AG04450 (cell line): ENCODE data around the gene OPA1. TPM values are rescaled to one million over a fixed set of nuclear protein-coding genes. Genes with fewer than 3 reads are reported as not detected.

ENCODE experiments used
- CTCF ChIA-PET: fragments of 300-600, 350-600 bp; formaldehyde crosslinking; extraction: SDS; loops from one replicate; lab custom pipeline; 2022; ENCODE audit warnings: antibody characterized with exemption, inconsistent platforms; lab: Charles Lee
- POLR2A ChIA-PET: fragments of 350-600 bp; formaldehyde crosslinking; extraction: SDS; loops from one replicate; lab custom pipeline; 2021; ENCODE audit warnings: antibody characterized with exemption, inconsistent platforms; lab: Yijun Ruan, JAX
- DNase-seq: peaks from one replicate; pipeline ENCODE4 v3.0.0-alpha.2; 2011; ENCODE audit warnings: low read depth, low spot score
- H3K27ac ChIP-seq: one replicate; pipeline ENCODE4 v1.5.1; 2012; ENCODE audit warnings: low read depth, low read length, control low read depth
- H3K27me3 ChIP-seq: one replicate; pipeline ENCODE4 v1.6.0; 2012; ENCODE audit warnings: low read length; ENCODE audit not compliant: control insufficient read depth, insufficient read depth
- H3K4me3 ChIP-seq: 2 replicates; pipeline ENCODE4 v1.5.1; 2011; ENCODE audit warnings: mild to moderate bottlenecking, low read depth, low read length, control low read depth
- H3K9me3 ChIP-seq: 2 replicates; pipeline ENCODE4 v1.5.1; 2012; ENCODE audit warnings: low read length; ENCODE audit not compliant: control insufficient read depth, insufficient read depth
- polyA plus RNA-seq: library from polyadenylated mRNA; depleted of rRNA; stranded (reverse); fragments of >200 nt; gene quantifications from 2 replicates; pipeline ENCODE4 v1.2.3, GENCODE V29; 2011
- TF ChIP-seq, protein P1 (sequence below): IDR thresholded peaks from 2 replicates; pipeline ENCODE4 v1.5.1; 2011; ENCODE audit warnings: low read depth, low read length, control low read depth, inconsistent platforms

OPA1 gene
- polyA plus RNA-seq, 1 experiment, result 52.1 TPM

DNA sequence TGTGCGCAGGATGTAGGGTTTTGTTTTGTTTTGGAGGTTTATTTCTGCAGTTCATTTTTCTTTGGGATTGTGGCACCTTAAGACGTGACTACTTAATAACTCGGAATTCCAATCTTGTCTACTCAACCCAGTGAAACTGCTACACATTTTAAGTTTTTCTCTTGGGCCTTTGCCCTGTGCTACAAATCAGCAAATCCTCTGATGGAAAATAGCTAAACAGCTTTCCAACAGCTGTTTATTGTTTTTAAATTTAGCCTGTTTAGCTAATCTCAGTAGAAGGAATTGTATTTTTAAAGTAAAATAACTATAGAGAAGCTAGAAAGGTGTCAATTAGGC is 48.4 kb downstream of the OPA1 start:
- TF ChIP-seq, protein P1, sequence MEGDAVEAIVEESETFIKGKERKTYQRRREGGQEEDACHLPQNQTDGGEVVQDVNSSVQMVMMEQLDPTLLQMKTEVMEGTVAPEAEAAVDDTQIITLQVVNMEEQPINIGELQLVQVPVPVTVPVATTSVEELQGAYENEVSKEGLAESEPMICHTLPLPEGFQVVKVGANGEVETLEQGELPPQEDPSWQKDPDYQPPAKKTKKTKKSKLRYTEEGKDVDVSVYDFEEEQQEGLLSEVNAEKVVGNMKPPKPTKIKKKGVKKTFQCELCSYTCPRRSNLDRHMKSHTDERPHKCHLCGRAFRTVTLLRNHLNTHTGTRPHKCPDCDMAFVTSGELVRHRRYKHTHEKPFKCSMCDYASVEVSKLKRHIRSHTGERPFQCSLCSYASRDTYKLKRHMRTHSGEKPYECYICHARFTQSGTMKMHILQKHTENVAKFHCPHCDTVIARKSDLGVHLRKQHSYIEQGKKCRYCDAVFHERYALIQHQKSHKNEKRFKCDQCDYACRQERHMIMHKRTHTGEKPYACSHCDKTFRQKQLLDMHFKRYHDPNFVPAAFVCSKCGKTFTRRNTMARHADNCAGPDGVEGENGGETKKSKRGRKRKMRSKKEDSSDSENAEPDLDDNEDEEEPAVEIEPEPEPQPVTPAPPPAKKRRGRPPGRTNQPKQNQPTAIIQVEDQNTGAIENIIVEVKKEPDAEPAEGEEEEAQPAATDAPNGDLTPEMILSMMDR, result no peak
- ChIA-PET CTCF (interaction anchor here (0.6 to 1.3 kb wide), 3 partner anchors 24 to 674 kb away, joined by 4 to 15 read pairs (median 7); no protein-coding TSS in a partner anchor), POLR2A (no interaction called here)
- Histone ChIP-seq H3K4me3 (no peak overlapping the region), H3K27me3 (no peaks in the 10 kb centered on the region), H3K27ac (no peak overlapping the region), H3K9me3 (no peaks in the 10 kb centered on the region)
- no peak for DNase-seq

DNA sequence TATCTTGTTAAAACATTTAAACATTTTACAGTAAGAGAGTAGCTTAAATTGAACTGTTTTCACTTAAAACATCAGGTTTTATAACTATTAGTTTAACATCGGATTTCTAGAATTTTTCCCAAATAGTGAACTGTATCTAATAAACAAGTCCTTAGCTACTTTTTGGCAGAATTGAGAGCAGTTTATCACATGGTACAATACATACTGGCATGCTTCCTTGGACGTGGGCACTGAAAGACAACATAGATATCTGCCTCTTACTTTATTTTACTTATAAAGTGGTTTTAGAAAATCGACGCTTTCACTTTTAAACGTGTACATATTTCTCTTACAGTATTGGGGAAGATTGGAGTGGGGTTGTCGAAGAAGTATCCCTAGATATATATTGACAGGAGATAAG is 52.8 kb downstream of the OPA1 start:
- Histone ChIP-seq H3K9me3 (no peaks in the 10 kb centered on the region), H3K4me3 (no peak overlapping the region), H3K27ac (no peak overlapping the region), H3K27me3 (no peaks in the 10 kb centered on the region)
- no peak for DNase-seq
- CTCF ChIA-PET, result interaction anchor here (2.0 kb wide), 1 partner anchor 20 kb away, joined by 11 read pairs; no protein-coding TSS in a partner anchor
- TF ChIP-seq, protein P1, result no peak
- POLR2A ChIA-PET, result no interaction called here

DNA sequence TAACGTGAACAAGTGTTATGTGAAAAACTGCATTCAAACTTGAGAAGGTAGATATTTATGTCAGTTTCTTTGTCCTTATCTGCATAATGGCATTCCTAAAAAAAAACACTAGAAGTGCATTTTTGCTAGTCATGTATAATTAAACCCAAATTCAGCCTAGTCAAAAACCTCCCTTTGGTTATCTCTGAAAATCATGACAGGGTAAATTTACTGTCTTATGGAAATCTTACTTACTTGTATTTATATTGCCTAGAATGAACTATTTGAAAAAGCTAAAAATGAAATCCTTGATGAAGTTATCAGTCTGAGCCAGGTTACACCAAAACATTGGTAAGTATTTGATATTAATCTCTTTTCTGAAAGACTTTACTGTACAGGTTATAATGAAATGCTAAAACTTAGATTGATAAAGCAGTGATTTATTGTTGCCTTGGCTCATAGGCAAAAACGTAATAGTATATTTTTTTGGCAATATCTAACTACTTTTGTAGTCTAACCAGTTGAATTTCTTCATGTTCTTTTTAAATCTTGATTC is 55.6 kb downstream of the OPA1 start:
- TF ChIP-seq, protein P1, result no peak
- ChIA-PET POLR2A (no interaction called here), CTCF (interaction anchor here (1.3 kb wide), 1 partner anchor 132 kb away, joined by 3 read pairs; no protein-coding TSS in a partner anchor)
- Histone ChIP-seq H3K27ac (no peak overlapping the region), H3K27me3 (no peaks in the 10 kb centered on the region), H3K9me3 (no peaks in the 10 kb centered on the region), H3K4me3 (no peak overlapping the region)
- no peak for DNase-seq

DNA sequence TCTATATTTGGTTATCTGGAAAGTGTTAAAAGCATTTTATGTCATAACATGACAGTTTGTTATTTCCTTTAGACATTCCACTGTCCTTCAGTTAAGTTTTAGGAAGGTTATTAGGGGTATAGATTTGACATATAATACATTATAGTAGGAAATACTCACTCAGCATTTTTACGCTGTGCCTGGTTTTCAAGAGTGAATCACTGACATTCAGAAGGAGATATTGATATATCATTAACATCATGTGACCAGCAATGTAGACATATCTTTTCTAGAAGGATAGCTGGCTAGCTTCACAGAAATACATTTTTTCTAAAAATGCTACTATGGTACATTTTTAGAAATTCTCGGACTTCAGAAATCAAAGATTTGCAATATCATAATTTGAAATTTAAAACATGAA is 57.6 kb downstream of the OPA1 start:
- H3K27me3 ChIP-seq, result no peaks in the 10 kb centered on the region
- TF ChIP-seq, protein P1, result no peak
- no peak overlapping the region for H3K4me3 ChIP-seq
- CTCF ChIA-PET, result interaction anchor here (1.2 kb wide), 1 partner anchor 15 kb away, joined by 3 read pairs; no protein-coding TSS in a partner anchor
- POLR2A ChIA-PET, result no interaction called here
- H3K27ac ChIP-seq, result no peak overlapping the region
- DNase-seq, result no peak
- no peaks in the 10 kb centered on the region for H3K9me3 ChIP-seq

DNA sequence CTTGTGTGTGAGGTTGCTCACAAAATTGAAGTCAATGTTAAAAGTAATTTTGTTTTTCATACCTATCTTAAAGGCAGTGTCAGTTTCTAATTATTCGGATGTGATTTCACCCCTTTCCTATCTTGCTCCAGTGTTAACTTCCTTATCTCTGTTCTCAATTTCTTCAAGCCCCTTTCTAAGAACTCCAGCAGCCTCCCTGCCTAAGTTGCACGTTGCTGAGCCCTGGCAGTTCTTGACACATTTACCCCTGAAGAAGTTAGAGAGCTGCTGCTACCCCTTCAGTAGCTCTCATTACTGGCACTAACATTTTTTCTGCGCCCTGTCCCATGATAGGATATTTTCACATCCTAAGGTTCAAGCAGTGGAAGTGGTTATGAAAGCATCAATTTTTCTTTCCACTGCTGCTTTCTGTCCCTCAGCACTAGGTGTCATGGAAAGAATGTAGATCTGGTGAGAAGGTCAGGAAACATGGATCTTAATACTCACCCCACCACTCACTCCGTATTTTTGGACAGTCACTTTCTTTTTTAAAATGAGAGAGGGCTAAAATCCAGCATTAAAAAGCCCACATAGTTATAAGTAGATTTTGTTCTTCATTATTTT is 62.9 kb downstream of the OPA1 start:
- TF ChIP-seq, protein P1, result no peak
- ChIA-PET CTCF (interaction anchor here (1.6 to 4.1 kb wide), 2 partner anchors 7 to 10 kb away, joined by 8 to 31 read pairs; no protein-coding TSS in a partner anchor), POLR2A (no interaction called here)

More for the DNA sequence above, 62.9 kb downstream of the OPA1 start:
- Histone ChIP-seq H3K27ac (no peak overlapping the region), H3K27me3 (no peaks in the 10 kb centered on the region), H3K9me3 (no peaks in the 10 kb centered on the region), H3K4me3 (no peak overlapping the region)
- DNase-seq, result no peak
